ENCODE measurements around the gene TRAM2. TPM values are rescaled to one million over a fixed set of nuclear protein-coding genes. Genes with fewer than 3 reads are reported as not detected.
"Not testable (repeated sequence)": the region's sequence is repeated elsewhere in the genome, so short reads cannot be mapped to it uniquely, and the experiment has no call there.

The TRAM2 gene
- total RNA-seq, 2 donors from 2014 or later: 40.8 to 46.9 TPM

- intact Hi-C loops (cut with DNase I): no loop called here
- no peak for DNase-seq (ENCODE audit: low spot score)
Observed at GRCh38 chr6:52482903-52483670, 93.8 kb downstream of the TRAM2 start.

- DNase-seq (ENCODE audit: low spot score): no peak
- intact Hi-C loops (cut with DNase I): no loop called here
Observed at GRCh38 chr6:52475307-52475706, 101.6 kb downstream of the TRAM2 start.

GRCh38 chr6:52474173-52474572 is 102.7 kb downstream of the TRAM2 start:
- intact Hi-C loops (cut with DNase I): no loop called here
- no peak for DNase-seq (ENCODE audit: low spot score)

GRCh38 chr6:52461194-52461593 is 115.7 kb downstream of the TRAM2 start:
- DNase-seq (ENCODE audit: low spot score); intact Hi-C loops (cut with DNase I): not testable (repeated sequence)

- no peak for DNase-seq (ENCODE audit: low spot score)
- intact Hi-C loops (cut with DNase I): no loop called here
Observed at GRCh38 chr6:52457096-52457495, 119.8 kb downstream of the TRAM2 start.

- no peak for DNase-seq (ENCODE audit: low spot score)
- intact Hi-C loops (cut with DNase I): no loop called here
Observed at GRCh38 chr6:52454556-52454955, 122.3 kb downstream of the TRAM2 start.

Other genes starting within 250 kb of the TRAM2 start
- gene PAQR8, start 214.9 kb downstream of the TRAM2 start, total RNA-seq: 1 to 10 TPM; 3.9 TPM
- 10 to 100 TPM; 12.0 to 13.5 TPM for gene EFHC1, start 156.7 kb downstream of the TRAM2 start, total RNA-seq
- gene TMEM14A, start 94.1 kb upstream of the TRAM2 start, total RNA-seq: 10 to 100 TPM; 17.9 to 25.2 TPM
- gene GSTA2, start 186.4 kb upstream of the TRAM2 start, total RNA-seq: not detected
- not detected for gene GSTA1, start 226.8 kb upstream of the TRAM2 start, total RNA-seq

Data from posterior vena cava (tissue), 2 donors.